ENCODE results near the gene DLG2.

The DLG2 gene

GRCh38 chr11:83574519-83574918, 2052.6 kb downstream of the DLG2 start:
- DNase-seq (ENCODE audit: low read depth in 2 of 2) = no peak

GRCh38 chr11:83572581-83573496, 2054.3 kb downstream of the DLG2 start:
- DNase-seq (ENCODE audit: low read depth in 2 of 2) = no peak

- DNase-seq (ENCODE audit: low read depth in 2 of 2) = no peak
Observed at GRCh38 chr11:83571302-83571701, 2055.8 kb downstream of the DLG2 start.

- DNase-seq (ENCODE audit: low read depth in 2 of 2) = no peak
Observed at GRCh38 chr11:83569134-83569805, 2057.9 kb downstream of the DLG2 start.

GRCh38 chr11:83568516-83568915, 2058.6 kb downstream of the DLG2 start:
- no peak for DNase-seq (ENCODE audit: low read depth in 2 of 2)

- no peak for DNase-seq (ENCODE audit: low read depth in 2 of 2)
Observed at GRCh38 chr11:83566950-83567349, 2060.2 kb downstream of the DLG2 start.

GRCh38 chr11:83564870-83565269, 2062.3 kb downstream of the DLG2 start:
- no peak for DNase-seq (ENCODE audit: low read depth in 2 of 2)

- DNase-seq (ENCODE audit: low read depth in 2 of 2) = no peak
Observed at GRCh38 chr11:83558281-83558680, 2068.9 kb downstream of the DLG2 start.

- DNase-seq (ENCODE audit: low read depth in 2 of 2) = no peak
Observed at GRCh38 chr11:83557653-83558052, 2069.5 kb downstream of the DLG2 start.

GRCh38 chr11:83554876-83555275, 2072.3 kb downstream of the DLG2 start:
- no peak for DNase-seq (ENCODE audit: low read depth in 2 of 2)

- no peak for DNase-seq (ENCODE audit: low read depth in 2 of 2)
Observed at GRCh38 chr11:83549984-83550667, 2077.0 kb downstream of the DLG2 start.

- DNase-seq (ENCODE audit: low read depth in 2 of 2) = no peak
Observed at GRCh38 chr11:83546368-83546767, 2080.8 kb downstream of the DLG2 start.

GRCh38 chr11:83545494-83546260, 2081.5 kb downstream of the DLG2 start:
- no peak for DNase-seq (ENCODE audit: low read depth in 2 of 2)

GRCh38 chr11:83544846-83545245, 2082.3 kb downstream of the DLG2 start:
- no peak for DNase-seq (ENCODE audit: low read depth in 2 of 2)

GRCh38 chr11:83543706-83544439, 2083.3 kb downstream of the DLG2 start:
- DNase-seq (ENCODE audit: low read depth in 2 of 2) = no peak

GRCh38 chr11:83542861-83543260, 2084.3 kb downstream of the DLG2 start:
- DNase-seq (ENCODE audit: low read depth in 2 of 2) = no peak

- DNase-seq (ENCODE audit: low read depth in 2 of 2) = no peak
Observed at GRCh38 chr11:83540728-83541127, 2086.4 kb downstream of the DLG2 start.

GRCh38 chr11:83540112-83540675, 2086.9 kb downstream of the DLG2 start:
- DNase-seq (ENCODE audit: low read depth in 2 of 2) = no peak

GRCh38 chr11:83538286-83538685, 2088.9 kb downstream of the DLG2 start:
- DNase-seq (ENCODE audit: low read depth in 2 of 2) = no peak

GRCh38 chr11:83537131-83537610, 2090.0 kb downstream of the DLG2 start:
- no peak for DNase-seq (ENCODE audit: low read depth in 2 of 2)

- DNase-seq (ENCODE audit: low read depth in 2 of 2) = no peak
Observed at GRCh38 chr11:83533166-83533565, 2094.0 kb downstream of the DLG2 start.
